OCI-LY7 (cell line): ENCODE measurements around the gene COL18A1. TPM values are rescaled to one million over a fixed set of nuclear protein-coding genes. Genes with fewer than 3 reads are reported as not detected.

Experiments used
- BruUV-seq: library from RNA; stranded (reverse); fragments of 400-500 nt; replicated peaks from 2 replicates; lab custom pipeline; 2021; lab: Mats Ljungman, UMichigan
- CTCF ChIA-PET: fragments of 300-600 bp; sonication (Branson Sonifier 250); formaldehyde crosslinking; loops from one replicate; lab custom pipeline; 2022; ENCODE audit warnings: antibody characterized with exemption; ENCODE audit not compliant: unreplicated experiment; lab: Charles Lee
- POLR2A ChIA-PET: fragments of 300-600 bp; sonication (Branson Sonifier 250); formaldehyde crosslinking; loops from one replicate; lab custom pipeline; 2022; ENCODE audit warnings: antibody characterized with exemption; lab: Charles Lee
- DNase-seq: peaks from one replicate; pipeline ENCODE4 v3.0.0-alpha.2; 2015; ENCODE audit warnings: low spot score
- H2AFZ ChIP-seq: fragments of 200-600 bp; sonication (generic), shearing (Covaris generic); 2 replicates; pipeline ENCODE4 v1.6.1; 2014; ENCODE audit warnings: mild to moderate bottlenecking, antibody characterized with exemption, low read length, moderate library complexity
- H3K27ac ChIP-seq: fragments of 200-600 bp; sonication (generic); 2 replicates; pipeline ENCODE4 v1.5.1; 2014; ENCODE audit warnings: mixed run types, low read depth, mild to moderate bottlenecking, moderate library complexity, low read length, inconsistent platforms; ENCODE audit not compliant: poor library complexity, severe bottlenecking
- H3K36me3 ChIP-seq: fragments of 200-600 bp; sonication (generic); 2 replicates; pipeline ENCODE4 v1.6.1; 2014; ENCODE audit warnings: mild to moderate bottlenecking, antibody characterized with exemption, low read length, moderate library complexity, mixed read lengths; ENCODE audit not compliant: insufficient read depth
- H3K4me1 ChIP-seq: fragments of 200-600 bp; sonication (generic); 2 replicates; pipeline ENCODE4 v1.5.1; 2014; ENCODE audit warnings: mild to moderate bottlenecking, low read length; ENCODE audit not compliant: insufficient read depth, poor library complexity, severe bottlenecking
- H3K4me2 ChIP-seq: fragments of 200-600 bp; sonication (generic); 2 replicates; pipeline ENCODE4 v1.6.1; 2014; ENCODE audit warnings: mild to moderate bottlenecking, low read length
- H3K4me3 ChIP-seq: fragments of 200-600 bp; sonication (generic); 2 replicates; pipeline ENCODE4 v1.5.1; 2014; ENCODE audit warnings: mild to moderate bottlenecking, low read depth, low read length; ENCODE audit not compliant: poor library complexity, severe bottlenecking
- H3K79me2 ChIP-seq: fragments of 200-600 bp; sonication (generic); 2 replicates; pipeline ENCODE4 v1.6.1; 2016; ENCODE audit warnings: low read depth, mild to moderate bottlenecking, low read length, moderate library complexity, mixed read lengths; ENCODE audit not compliant: insufficient read depth
- H3K9me2 ChIP-seq: fragments of 200-600 bp; sonication (generic); 2 replicates; pipeline ENCODE4 v1.6.1; 2016; ENCODE audit warnings: mild to moderate bottlenecking, low read length, mixed read lengths; ENCODE audit not compliant: insufficient read depth
- H3K9me3 ChIP-seq: fragments of 200-600 bp; sonication (generic); 2 replicates; pipeline ENCODE4 v1.6.1; 2014; ENCODE audit warnings: mild to moderate bottlenecking, mixed run types, low read length, mixed read lengths
- H4K20me1 ChIP-seq: fragments of 200-600 bp; sonication (generic); 2 replicates; pipeline ENCODE4 v1.6.1; 2014; ENCODE audit warnings: mild to moderate bottlenecking, antibody characterized with exemption, low read length, moderate library complexity, mixed read lengths; ENCODE audit not compliant: insufficient read depth
- EZH2phosphoT487 ChIP-seq: fragments of 200-600 bp; sonication (generic); IDR thresholded peaks from 2 replicates; pipeline ENCODE4 v1.6.1; 2018; ENCODE audit warnings: low read depth, borderline replicate concordance, mild to moderate bottlenecking, mixed run types, antibody characterized with exemption, low read length, moderate library complexity, mixed read lengths
- intact Hi-C: fragments of 100-400 bp; cut with micrococcal nuclease; formaldehyde crosslinking; loops from one replicate; pipeline ENCODE4 v1.10.0; 2022; ENCODE audit not compliant: unreplicated experiment
- total RNA-seq, 2 experiments: library from RNA; depleted of rRNA in 1 of 2; stranded (reverse); fragments of >200 nt in 1 of 2; shearing (Covaris generic) in 1 of 2; gene quantifications; 2 replicates each; pipeline ENCODE4 v1.2.3, GENCODE V29; 2014 to 2022
- TF ChIP-seq, protein P1 (sequence below): fragments of 200-600 bp; sonication (generic); conservative IDR thresholded peaks from 2 replicates; pipeline ENCODE4 v1.5.1; 2014; ENCODE audit warnings: mild to moderate bottlenecking, antibody characterized with exemption, low read length, moderate library complexity, mixed read lengths

Gene COL18A1
- total RNA-seq, 2 experiments from 2014 or later, result 0.23 to 7.4 TPM

DNA sequence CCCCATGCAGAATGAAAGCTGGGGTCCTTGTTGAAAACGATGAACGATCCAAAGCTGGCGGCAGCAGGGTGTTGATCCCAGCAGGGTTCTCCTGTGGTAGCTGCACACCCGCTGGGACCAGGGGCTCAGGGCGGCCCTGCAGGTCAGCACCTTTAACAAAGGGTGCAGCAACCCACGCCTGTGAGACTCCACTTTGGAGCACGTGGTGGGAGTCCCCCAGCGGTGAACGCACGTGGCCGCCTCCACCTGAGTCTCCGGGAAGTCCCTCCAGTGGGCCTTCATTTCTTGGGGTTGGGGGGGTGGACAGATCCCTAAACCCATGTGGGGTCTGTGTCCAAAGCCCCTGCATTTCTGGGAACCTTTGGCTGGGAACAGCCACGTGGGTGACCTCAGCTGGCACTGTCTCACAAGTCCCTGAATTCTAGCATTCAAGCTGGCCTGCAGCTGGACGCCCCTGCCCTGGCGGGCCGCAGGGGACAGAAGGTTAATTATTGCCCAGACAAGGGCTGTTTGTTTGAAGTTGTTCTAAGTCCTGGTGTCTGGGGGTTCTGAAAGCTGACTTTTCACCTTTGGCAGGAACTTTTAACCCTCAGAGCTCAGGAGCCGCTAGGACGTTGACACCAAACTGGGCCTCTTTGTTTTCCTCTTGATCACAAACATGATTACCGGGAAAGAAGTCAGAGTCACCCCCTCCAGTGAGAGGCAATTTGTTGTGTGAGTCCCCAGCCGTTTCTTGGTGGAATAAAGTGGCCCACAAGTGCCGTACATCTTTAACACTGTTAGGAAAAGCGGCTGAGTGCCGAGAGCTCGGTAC, 64.5 kb downstream of the COL18A1 start:
- Histone ChIP-seq H4K20me1 (no peaks in the 10 kb centered on the region), H3K36me3 (no peaks in the 10 kb centered on the region), H3K4me2 (no peak overlapping the region), H2AFZ (no peak overlapping the region), H3K79me2 (no peaks in the 10 kb centered on the region), H3K27ac (no peak overlapping the region), H3K4me3 (no peak overlapping the region), H3K4me1 (no peaks in the 10 kb centered on the region), H3K9me3 (no peaks in the 10 kb centered on the region), H3K9me2 (no peaks in the 10 kb centered on the region)
- DNase-seq, result no peak
- no TSS peak for BruUV-seq
- TF ChIP-seq EZH2phosphoT487, result no peak
- TF ChIP-seq, protein P1, sequence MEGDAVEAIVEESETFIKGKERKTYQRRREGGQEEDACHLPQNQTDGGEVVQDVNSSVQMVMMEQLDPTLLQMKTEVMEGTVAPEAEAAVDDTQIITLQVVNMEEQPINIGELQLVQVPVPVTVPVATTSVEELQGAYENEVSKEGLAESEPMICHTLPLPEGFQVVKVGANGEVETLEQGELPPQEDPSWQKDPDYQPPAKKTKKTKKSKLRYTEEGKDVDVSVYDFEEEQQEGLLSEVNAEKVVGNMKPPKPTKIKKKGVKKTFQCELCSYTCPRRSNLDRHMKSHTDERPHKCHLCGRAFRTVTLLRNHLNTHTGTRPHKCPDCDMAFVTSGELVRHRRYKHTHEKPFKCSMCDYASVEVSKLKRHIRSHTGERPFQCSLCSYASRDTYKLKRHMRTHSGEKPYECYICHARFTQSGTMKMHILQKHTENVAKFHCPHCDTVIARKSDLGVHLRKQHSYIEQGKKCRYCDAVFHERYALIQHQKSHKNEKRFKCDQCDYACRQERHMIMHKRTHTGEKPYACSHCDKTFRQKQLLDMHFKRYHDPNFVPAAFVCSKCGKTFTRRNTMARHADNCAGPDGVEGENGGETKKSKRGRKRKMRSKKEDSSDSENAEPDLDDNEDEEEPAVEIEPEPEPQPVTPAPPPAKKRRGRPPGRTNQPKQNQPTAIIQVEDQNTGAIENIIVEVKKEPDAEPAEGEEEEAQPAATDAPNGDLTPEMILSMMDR, result no peak
- ChIA-PET POLR2A (no interaction called here), CTCF (no interaction called here)
- intact Hi-C loops, result no loop called here

DNA sequence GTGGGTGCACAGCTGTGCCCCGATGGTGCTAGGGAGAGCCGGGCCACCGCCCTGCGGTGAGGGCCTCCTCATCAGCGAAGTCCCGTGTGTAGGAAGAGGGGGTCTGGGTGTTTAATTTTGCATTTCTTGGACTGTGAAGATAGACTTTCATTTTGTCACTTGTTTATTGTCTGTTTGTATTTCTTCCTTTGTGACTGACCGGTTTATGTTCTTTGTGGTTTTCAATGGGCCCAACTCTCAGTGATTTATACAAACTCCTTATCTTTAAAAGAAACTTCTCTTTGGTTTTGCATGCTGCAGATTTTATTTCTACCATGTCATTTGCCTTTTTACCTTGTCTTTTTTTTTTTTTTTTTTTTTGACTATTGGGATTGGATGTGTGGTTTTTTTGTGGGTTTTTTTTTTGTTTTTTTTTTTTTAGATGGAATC, 65.1 kb downstream of the COL18A1 start:
- TF ChIP-seq EZH2phosphoT487, result no peak
- TF ChIP-seq, protein P1, result no peak
- POLR2A ChIA-PET, result no interaction called here
- intact Hi-C loops, result no loop called here

More for the DNA sequence above, 65.1 kb downstream of the COL18A1 start:
- Histone ChIP-seq H3K9me3 (no peaks in the 10 kb centered on the region), H3K4me3 (no peak overlapping the region), H4K20me1 (no peaks in the 10 kb centered on the region), H3K36me3 (no peaks in the 10 kb centered on the region), H3K9me2 (no peaks in the 10 kb centered on the region), H2AFZ (no peak overlapping the region), H3K27ac (no peak overlapping the region), H3K79me2 (no peaks in the 10 kb centered on the region), H3K4me1 (no peaks in the 10 kb centered on the region), H3K4me2 (no peak overlapping the region)
- BruUV-seq, result no TSS peak
- DNase-seq, result no peak
- CTCF ChIA-PET, result no interaction called here
